Uterus (tissue), 2 donors: Measurements from ENCODE around the gene NTF3.

Source experiments
- CTCF ChIP-seq, 4 experiments: fragments of 200-600 bp in 2 of 4; fragments of 450-650 bp in 2 of 4; sonication (generic) in 2 of 4; IDR thresholded peaks; one replicate each; pipeline ENCODE4 v1.5.1; 2016 to 2019; ENCODE audit warnings: antibody characterized with exemption in 4 of 4, mild to moderate bottlenecking in 2 of 4, moderate library complexity in 1 of 4
- POLR2A ChIP-seq, 2 donors: fragments of 450-650 bp; IDR thresholded peaks; one replicate each; pipeline ENCODE4 v1.6.1; 2016; ENCODE audit warnings: antibody characterized with exemption in 2 of 2, mild to moderate bottlenecking in 1 of 2, moderate library complexity in 1 of 2

- TF ChIP-seq CTCF (IDR thresholded peaks at IDR 0.05), result no peak
- TF ChIP-seq POLR2A (IDR thresholded peaks at IDR 0.05), result no peak
These were observed 41.8 kb downstream of the NTF3 start for GRCh38 chr12:5473783-5474116.
